VCaP (cell line): Measurements from ENCODE around the gene CCDC107.
A peak's percentile ranks its signal among the peaks of the same experiment; 100 is the strongest.

Experiments used
- H3K27ac ChIP-seq: fragments of 450-650 bp; 2 replicates; pipeline ENCODE4 v1.5.1; 2017
- TF ChIP-seq, protein P1 (sequence below): fragments of 450-650 bp; conservative IDR thresholded peaks from 2 replicates; pipeline ENCODE4 v1.5.1; 2017; ENCODE audit warnings: mild to moderate bottlenecking, moderate library complexity

CCDC107 gene

GRCh38 chr9:35685506-35685905 lies 27.4 kb downstream of the CCDC107 start:
- TF ChIP-seq, protein P1, sequence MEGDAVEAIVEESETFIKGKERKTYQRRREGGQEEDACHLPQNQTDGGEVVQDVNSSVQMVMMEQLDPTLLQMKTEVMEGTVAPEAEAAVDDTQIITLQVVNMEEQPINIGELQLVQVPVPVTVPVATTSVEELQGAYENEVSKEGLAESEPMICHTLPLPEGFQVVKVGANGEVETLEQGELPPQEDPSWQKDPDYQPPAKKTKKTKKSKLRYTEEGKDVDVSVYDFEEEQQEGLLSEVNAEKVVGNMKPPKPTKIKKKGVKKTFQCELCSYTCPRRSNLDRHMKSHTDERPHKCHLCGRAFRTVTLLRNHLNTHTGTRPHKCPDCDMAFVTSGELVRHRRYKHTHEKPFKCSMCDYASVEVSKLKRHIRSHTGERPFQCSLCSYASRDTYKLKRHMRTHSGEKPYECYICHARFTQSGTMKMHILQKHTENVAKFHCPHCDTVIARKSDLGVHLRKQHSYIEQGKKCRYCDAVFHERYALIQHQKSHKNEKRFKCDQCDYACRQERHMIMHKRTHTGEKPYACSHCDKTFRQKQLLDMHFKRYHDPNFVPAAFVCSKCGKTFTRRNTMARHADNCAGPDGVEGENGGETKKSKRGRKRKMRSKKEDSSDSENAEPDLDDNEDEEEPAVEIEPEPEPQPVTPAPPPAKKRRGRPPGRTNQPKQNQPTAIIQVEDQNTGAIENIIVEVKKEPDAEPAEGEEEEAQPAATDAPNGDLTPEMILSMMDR, result no peak
- no peak overlapping the region for H3K27ac ChIP-seq

GRCh38 chr9:35686222-35687203 lies 28.4 kb downstream of the CCDC107 start:
- TF ChIP-seq, protein P1, result no peak
- H3K27ac ChIP-seq, result no peak overlapping the region

- TF ChIP-seq, protein P1, result no peak
- no peak overlapping the region for H3K27ac ChIP-seq
Observed at GRCh38 chr9:35687306-35687705, 29.2 kb downstream of the CCDC107 start.

DNA sequence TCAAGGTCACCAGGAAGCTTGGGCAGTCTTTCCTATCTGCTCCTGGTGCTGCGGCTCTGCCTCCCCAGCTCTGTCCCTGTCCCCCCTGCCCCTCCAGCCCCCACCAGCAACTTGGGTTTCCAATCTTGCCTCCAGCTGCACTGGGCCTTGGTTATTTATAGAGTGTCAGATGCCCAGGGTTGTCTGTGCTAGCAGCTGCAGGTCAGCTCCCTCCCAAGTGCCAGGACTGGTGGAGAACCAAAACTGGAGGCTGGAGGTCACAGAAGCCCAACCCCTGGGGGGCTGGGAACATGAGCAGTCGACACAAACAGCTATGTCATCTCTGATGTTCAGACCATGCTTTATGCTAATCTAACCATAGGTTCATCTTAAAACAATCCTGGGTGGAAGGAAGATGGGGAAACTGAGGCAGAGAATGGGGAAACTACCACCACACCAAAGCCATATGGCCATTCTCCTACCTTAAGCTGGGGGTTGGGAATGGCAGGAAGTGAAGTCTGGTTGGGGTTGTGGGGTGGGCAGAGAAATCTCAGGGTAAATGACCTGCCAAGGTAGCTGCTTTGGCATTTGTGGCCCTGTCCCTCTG lies 30.0 kb downstream of the CCDC107 start:
- TF ChIP-seq, protein P1, result no peak
- no peak overlapping the region for H3K27ac ChIP-seq

DNA sequence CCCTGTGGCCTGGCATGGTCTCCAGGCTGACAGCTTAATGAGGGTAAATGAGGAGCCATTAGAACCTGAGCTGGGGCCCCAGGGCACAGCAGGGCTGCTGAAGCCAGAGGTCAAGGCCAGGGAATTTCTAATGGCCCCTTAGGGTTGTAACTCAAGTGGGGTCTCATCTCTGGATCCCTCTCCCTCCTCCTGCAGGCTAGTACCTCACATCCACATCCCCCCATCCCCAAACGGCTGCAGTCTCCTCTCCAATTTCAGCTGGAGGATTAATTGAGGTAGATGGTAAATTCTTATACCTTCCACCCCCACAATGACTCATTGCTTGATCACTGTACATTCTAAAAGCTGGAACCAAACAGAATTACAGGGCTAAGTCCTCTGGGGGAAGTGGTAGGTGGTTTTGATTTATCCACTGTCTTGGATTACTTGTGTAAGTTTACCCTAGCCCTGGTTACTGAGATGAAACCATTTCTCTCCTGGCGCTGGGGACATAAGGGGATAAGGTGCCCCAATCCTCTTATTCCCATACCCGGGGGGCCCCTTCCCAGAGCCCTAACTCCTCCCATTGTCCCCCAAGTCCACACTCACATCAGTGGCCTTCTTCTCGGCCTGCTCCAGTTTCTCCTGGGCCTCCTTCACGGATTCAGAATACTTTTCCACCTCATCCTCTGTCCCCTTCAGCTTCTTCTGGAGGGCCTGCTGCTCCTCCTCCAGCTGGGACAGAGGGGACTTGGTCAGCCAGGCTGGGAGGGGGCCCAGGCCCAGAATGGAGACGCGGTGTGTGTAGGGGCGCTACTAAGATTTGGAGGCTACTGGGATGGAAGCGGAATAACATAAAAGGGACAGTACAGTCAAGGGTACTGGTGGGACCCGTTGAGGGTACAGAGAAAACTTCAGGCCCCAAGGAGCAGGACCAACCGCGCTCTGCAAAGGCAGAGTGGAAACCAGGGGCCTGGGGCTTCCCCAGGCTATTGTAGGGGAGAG lies 30.8 kb downstream of the CCDC107 start:
- TF ChIP-seq, protein P1, result no peak
- no peak overlapping the region for H3K27ac ChIP-seq

GRCh38 chr9:35689542-35690293 lies 31.6 kb downstream of the CCDC107 start, which contains the start of gene TPM2:
TSS of gene TPM2 (minus strand) at chr9:35689925. CDS start at chr9:35689817, 108 bp downstream.
- H3K27ac ChIP-seq, result peak within 1 kb of the TSS; percentile 86
- TF ChIP-seq, protein P1, result no peak
